Astrocyte (in vitro differentiated cells and primary cell): ENCODE results near the gene TMIE.

Experiments
- CTCF ChIP-seq: IDR thresholded peaks from 2 replicates; pipeline ENCODE4 v1.5.1; 2011; ENCODE audit warnings: low read depth, mild to moderate bottlenecking, inconsistent platforms, low read length, moderate library complexity; ENCODE audit not compliant: insufficient read depth
- EZH2 ChIP-seq: IDR thresholded peaks from 2 replicates; pipeline ENCODE4 v1.6.1; 2012; ENCODE audit warnings: mild to moderate bottlenecking, low read length, inconsistent platforms; ENCODE audit not compliant: insufficient read depth

- TF ChIP-seq CTCF (peak; percentile 96), EZH2 (no peak)
Observed at GRCh38 chr3:46705022-46705530, 3.9 kb downstream of the TMIE start.
